Activated CD8-positive, alpha-beta memory T cell treated with anti-CD3 and anti-CD28 coated beads, Interleukin-2, amount 50 U/mL, for 48 hours (primary cell): ENCODE data around the gene VPS37B.
"Not testable (repeated sequence)": the region's sequence is repeated elsewhere in the genome, so short reads cannot be mapped to it uniquely, and the experiment has no call there.

Source experiments
- DNase-seq: peaks from one replicate; pipeline ENCODE4 v3.0.0-alpha.2; 2020

The VPS37B gene

GRCh38 chr12:122895704-122896636 lies at the start of gene VPS37B:
Gene VPS37B, minus strand, starts transcription at chr12:122896124. Its CDS starts 62 bp downstream, at chr12:122896062.
- peak; percentile 98 for DNase-seq

GRCh38 chr12:122944605-122945592 lies 49.0 kb upstream of the VPS37B start:
- no peak for DNase-seq

GRCh38 chr12:122943196-122943595 lies 47.3 kb upstream of the VPS37B start:
- DNase-seq = no peak

GRCh38 chr12:122942637-122943036 lies 46.7 kb upstream of the VPS37B start:
- DNase-seq = no peak

- not testable (repeated sequence) for DNase-seq
These were observed 45.4 kb upstream of the VPS37B start for GRCh38 chr12:122941351-122941750.

- no peak for DNase-seq
These were observed 43.2 kb upstream of the VPS37B start for GRCh38 chr12:122939125-122939524.

- DNase-seq = no peak
These were observed 41.7 kb upstream of the VPS37B start for GRCh38 chr12:122937622-122938091.

GRCh38 chr12:122935318-122935717 lies 39.4 kb upstream of the VPS37B start:
- DNase-seq = no peak

GRCh38 chr12:122934722-122935121 lies 38.8 kb upstream of the VPS37B start:
- DNase-seq = no peak

- DNase-seq = no peak
These were observed 36.3 kb upstream of the VPS37B start for GRCh38 chr12:122932207-122932606.

GRCh38 chr12:122929812-122930211 lies 33.9 kb upstream of the VPS37B start:
- no peak for DNase-seq

GRCh38 chr12:122929148-122929538 lies 33.2 kb upstream of the VPS37B start:
- DNase-seq = no peak

GRCh38 chr12:122928404-122929147 lies 32.7 kb upstream of the VPS37B start:
- DNase-seq = no peak

- no peak for DNase-seq
These were observed 32.0 kb upstream of the VPS37B start for GRCh38 chr12:122927756-122928403.

GRCh38 chr12:122921917-122922316 lies 26.0 kb upstream of the VPS37B start:
- no peak for DNase-seq

- no peak for DNase-seq
These were observed 24.8 kb upstream of the VPS37B start for GRCh38 chr12:122920687-122921086.

GRCh38 chr12:122918827-122919226 lies 22.9 kb upstream of the VPS37B start:
- DNase-seq = no peak

GRCh38 chr12:122917507-122918121 lies 21.7 kb upstream of the VPS37B start:
- no peak for DNase-seq

GRCh38 chr12:122909442-122910288 lies 13.7 kb upstream of the VPS37B start:
- DNase-seq = no peak

- no peak for DNase-seq
These were observed 13.0 kb upstream of the VPS37B start for GRCh38 chr12:122908915-122909314.
